NCI-H1694 treated with DMSO at 0.1 percent for 48 hours (cell line): Measurements from ENCODE around the gene PTPN22.

Experiments used
- DNase-seq: peaks from one replicate; lab custom pipeline; 2025; lab: John Stamatoyannopoulos, UW

Gene PTPN22

GRCh38 chr1:113887402-113888175 lies 16.1 kb upstream of the PTPN22 start, which contains the start of gene BCL2L15:
Gene BCL2L15 (minus strand): TSS chr1:113887581. CDS start chr1:113887375, 206 bp downstream.
- no peak for DNase-seq

- DNase-seq = no peak
These were observed 15.2 kb upstream of the PTPN22 start for GRCh38 chr1:113886417-113887401.

- DNase-seq = no peak
These were observed 10.1 kb upstream of the PTPN22 start for GRCh38 chr1:113881661-113882060.

GRCh38 chr1:113879739-113880038 lies 8.2 kb upstream of the PTPN22 start:
- no peak for DNase-seq

- DNase-seq = no peak
These were observed 4.7 kb upstream of the PTPN22 start for GRCh38 chr1:113876176-113876575.

- DNase-seq = no peak
These were observed 4.2 kb upstream of the PTPN22 start for GRCh38 chr1:113875714-113876113.

GRCh38 chr1:113874012-113874879 lies 2.7 kb upstream of the PTPN22 start:
- no peak for DNase-seq

GRCh38 chr1:113872219-113872935 lies 865 bp upstream of the PTPN22 start:
- DNase-seq = no peak

- no peak for DNase-seq
These were observed 734 bp downstream of the PTPN22 start for GRCh38 chr1:113870778-113871177.

- no peak for DNase-seq
These were observed 3.0 kb downstream of the PTPN22 start for GRCh38 chr1:113868387-113869083.

GRCh38 chr1:113861641-113862040 lies 9.9 kb downstream of the PTPN22 start:
- no peak for DNase-seq

GRCh38 chr1:113860891-113861290 lies 10.6 kb downstream of the PTPN22 start:
- DNase-seq = no peak

- no peak for DNase-seq
These were observed 11.9 kb downstream of the PTPN22 start for GRCh38 chr1:113859478-113860175.

GRCh38 chr1:113858982-113859381 lies 12.5 kb downstream of the PTPN22 start:
- DNase-seq = no peak

- no peak for DNase-seq
These were observed 13.1 kb downstream of the PTPN22 start for GRCh38 chr1:113858418-113858817.

GRCh38 chr1:113857776-113858175 lies 13.7 kb downstream of the PTPN22 start:
- DNase-seq = no peak

GRCh38 chr1:113856401-113856790 lies 15.1 kb downstream of the PTPN22 start:
- DNase-seq = no peak

- no peak for DNase-seq
These were observed 15.7 kb downstream of the PTPN22 start for GRCh38 chr1:113855630-113856400.

- DNase-seq = no peak
These were observed 17.3 kb downstream of the PTPN22 start for GRCh38 chr1:113854234-113854633.
